Endothelial cell of umbilical vein (primary cell): ENCODE measurements around the gene CLCN4. TPM values are rescaled to one million over a fixed set of nuclear protein-coding genes. Genes with fewer than 3 reads are reported as not detected.

Experiments used
- BruUV-seq: library from RNA; stranded (reverse); fragments of 400-500 nt; replicated peaks from 2 replicates; lab custom pipeline; 2021; lab: Mats Ljungman, UMichigan
- CTCF ChIA-PET: fragments of 300-600, 350-600 bp; sonication (Branson Sonifier 250); formaldehyde crosslinking; loops from one replicate; lab custom pipeline; 2021; ENCODE audit warnings: antibody characterized with exemption, inconsistent platforms; lab: Charles Lee
- POLR2A ChIA-PET: fragments of 300-600, 350-600 bp; sonication (Branson Sonifier 250); formaldehyde crosslinking; loops from one replicate; lab custom pipeline; 2021; ENCODE audit warnings: antibody characterized with exemption, inconsistent platforms; lab: Charles Lee
- DNase-seq: peaks from one replicate; pipeline ENCODE4 v3.0.0-alpha.2; 2011; ENCODE audit warnings: low read depth, low spot score
- FAIRE-seq: peaks from 2 replicates; lab custom pipeline; 2011; peaks lifted over from hg19 to GRCh38; lab: Jason Lieb, UNC
- H2AFZ ChIP-seq: 2 replicates; pipeline ENCODE4 v1.6.0; 2012; ENCODE audit warnings: low read depth, low read length, control low read depth, inconsistent platforms
- H3K27ac ChIP-seq: 2 replicates; pipeline ENCODE4 v1.5.1; 2011; ENCODE audit warnings: low read depth, mild to moderate bottlenecking, control low read depth, low read length, moderate library complexity; ENCODE audit not compliant: insufficient read depth
- H3K27me3 ChIP-seq, 2 experiments: 2 replicates each; pipeline versions ENCODE4 v1.6.0 to v1.6.1; 2011; ENCODE audit warnings: low read length in 2 of 2, mixed read lengths in 1 of 2; ENCODE audit not compliant: control insufficient read depth in 2 of 2, insufficient read depth in 2 of 2
- H3K36me3 ChIP-seq, 2 experiments: 2 replicates in 1 of 2; 3 replicates in 1 of 2; pipeline ENCODE4 v1.5.1; 2011; ENCODE audit warnings: low read length in 2 of 2, mild to moderate bottlenecking in 1 of 2, moderate library complexity in 1 of 2; ENCODE audit not compliant: control insufficient read depth in 2 of 2, insufficient read depth in 2 of 2; ENCODE audit errors: extremely low read depth in 1 of 2
- H3K4me1 ChIP-seq: 3 replicates; pipeline ENCODE4 v1.5.1; 2011; ENCODE audit warnings: mild to moderate bottlenecking, low read length; ENCODE audit not compliant: control insufficient read depth, insufficient read depth; ENCODE audit errors: extremely low read depth
- H3K4me2 ChIP-seq: 2 replicates; pipeline ENCODE4 v1.6.1; 2011; ENCODE audit warnings: low read length, control low read depth, mixed read lengths; ENCODE audit not compliant: insufficient read depth
- H3K4me3 ChIP-seq, 3 experiments: fragments of 200-600 bp in 1 of 3; sonication (generic), shearing (Covaris generic) in 1 of 3; replicated peaks in 1 of 3; 2 replicates each; pipeline ENCODE4 v1.5.1; 2011 to 2016; ENCODE audit warnings: control low read depth in 3 of 3, low read length in 3 of 3, mild to moderate bottlenecking in 2 of 3, inconsistent platforms in 1 of 3, low read depth in 1 of 3, moderate library complexity in 1 of 3; ENCODE audit not compliant: insufficient read depth in 1 of 3
- H3K79me2 ChIP-seq: 2 replicates; pipeline ENCODE4 v1.6.0; 2012; ENCODE audit warnings: low read length, inconsistent platforms; ENCODE audit not compliant: control insufficient read depth, insufficient read depth
- H3K9ac ChIP-seq: replicated peaks from 2 replicates; pipeline ENCODE3; 2011; ENCODE audit warnings: low read length, control low read depth; ENCODE audit not compliant: insufficient read depth; ENCODE audit errors: extremely low read depth
- H3K9me1 ChIP-seq: replicated peaks from 3 replicates; pipeline ENCODE4 v1.6.0; 2011; ENCODE audit warnings: mild to moderate bottlenecking, low read length; ENCODE audit not compliant: control insufficient read depth, insufficient read depth; ENCODE audit errors: extremely low read depth
- H3K9me3 ChIP-seq: replicated peaks from 2 replicates; pipeline ENCODE4 v1.5.1; 2012; ENCODE audit warnings: low read length, inconsistent platforms; ENCODE audit not compliant: control insufficient read depth, insufficient read depth
- H4K20me1 ChIP-seq: replicated peaks from 2 replicates; pipeline ENCODE3; 2011; ENCODE audit warnings: mild to moderate bottlenecking, low read length; ENCODE audit not compliant: control insufficient read depth, insufficient read depth; ENCODE audit errors: extremely low read depth
- CTCF ChIP-seq, 2 donors: IDR thresholded peaks; 1 replicate in 1 of 2; 2 replicates in 1 of 2; pipeline ENCODE4 v1.5.1; 2011; ENCODE audit warnings: low read length in 2 of 2, mild to moderate bottlenecking in 2 of 2, moderate library complexity in 2 of 2, control low read depth in 1 of 2, inconsistent platforms in 1 of 2, low read depth in 1 of 2; ENCODE audit not compliant: insufficient read depth in 1 of 2; ENCODE audit errors: extremely low read depth in 1 of 2
- EZH2 ChIP-seq: IDR thresholded peaks from 2 replicates; pipeline ENCODE4 v1.6.1; 2012; ENCODE audit warnings: borderline replicate concordance, low read depth, mild to moderate bottlenecking, moderate library complexity, low read length, inconsistent platforms; ENCODE audit not compliant: severe bottlenecking
- FOS ChIP-seq: IDR thresholded peaks from 2 replicates; pipeline ENCODE4 v1.6.1; 2011; ENCODE audit warnings: mild to moderate bottlenecking, low read length, moderate library complexity, borderline replicate concordance; ENCODE audit not compliant: insufficient read depth
- GATA2 ChIP-seq: IDR thresholded peaks from 2 replicates; pipeline ENCODE4 v1.7.0; 2011; ENCODE audit warnings: low read depth, mild to moderate bottlenecking, moderate library complexity, mixed read lengths, low read length; ENCODE audit not compliant: insufficient read length, insufficient read depth
- JUN ChIP-seq: IDR thresholded peaks from 2 replicates; pipeline ENCODE4 v1.6.1; 2011; ENCODE audit warnings: borderline replicate concordance, low read depth; ENCODE audit not compliant: insufficient read length, insufficient read depth
- MAX ChIP-seq: IDR thresholded peaks from 2 replicates; pipeline ENCODE4 v1.6.1; 2011; ENCODE audit not compliant: insufficient read depth, insufficient read length
- MYC ChIP-seq: IDR thresholded peaks from one replicate; pipeline ENCODE4 v1.6.1; 2011; ENCODE audit warnings: mild to moderate bottlenecking, low read depth, low read length
- POLR2A ChIP-seq: IDR thresholded peaks from 2 replicates; pipeline ENCODE4 v1.6.1; 2012; ENCODE audit warnings: low read depth, mild to moderate bottlenecking, control low read depth, low read length
- POLR2AphosphoS5 ChIP-seq: IDR thresholded peaks from 2 replicates; pipeline ENCODE4 v1.6.1; 2012; ENCODE audit warnings: low read depth, mild to moderate bottlenecking, control low read depth, low read length, moderate library complexity; ENCODE audit not compliant: insufficient read depth
- dilution Hi-C: fragments of 300-500 bp; cut with MboI; formaldehyde crosslinking; loops from one replicate; pipeline ENCODE4 v1.15.0; 2019; ENCODE audit warnings: low sequenced_read_pairs; ENCODE audit not compliant: extremely low pct_ligation_motif_present
- intact Hi-C: fragments of 100-400 bp; cut with micrococcal nuclease; formaldehyde crosslinking; loops from one replicate; pipeline ENCODE4 v1.10.0; 2022
- polyA plus RNA-seq, 4 experiments: library from polyadenylated mRNA; depleted of rRNA in 3 of 4; stranded (reverse) in 3 of 4; unstranded in 1 of 4; fragments of >200 nt; gene quantifications; 2 replicates each; pipeline versions ENCODE4 v1.2.1 to v1.2.3, GENCODE V29; 2011 to 2012; ENCODE audit warnings: missing spikeins in 1 of 4
- total RNA-seq: library from RNA; stranded (reverse); gene quantifications from 2 replicates; pipeline ENCODE4 v1.2.3, GENCODE V29; 2021

The CLCN4 gene
- total and polyA plus RNA-seq, 2 donors (not counting 3 experiments of a cell fraction or from before 2014, with no cell fraction given), result 7.6 to 19.8 TPM

DNA sequence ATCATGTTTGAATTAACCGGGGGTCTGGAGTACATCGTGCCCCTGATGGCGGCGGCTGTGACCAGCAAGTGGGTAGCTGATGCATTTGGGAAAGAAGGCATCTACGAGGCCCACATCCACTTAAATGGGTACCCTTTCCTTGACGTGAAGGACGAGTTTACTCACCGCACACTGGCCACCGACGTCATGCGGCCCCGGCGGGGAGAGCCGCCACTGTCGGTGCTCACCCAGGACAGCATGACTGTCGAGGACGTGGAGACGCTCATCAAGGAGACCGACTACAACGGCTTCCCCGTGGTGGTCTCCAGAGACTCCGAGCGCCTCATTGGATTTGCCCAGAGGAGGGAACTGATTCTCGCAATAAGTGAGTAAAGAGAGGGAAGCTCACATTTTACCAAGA, 56.9 kb downstream of the CLCN4 start:
- intact Hi-C loops, result no loop called here
- ChIA-PET CTCF (no interaction called here), POLR2A (no interaction called here)
- no TSS peak for BruUV-seq
- H3K79me2 ChIP-seq, result no peaks in the 10 kb centered on the region
- H3K4me3 ChIP-seq, result no peak overlapping the region
- no peak overlapping the region for H3K4me2 ChIP-seq
- no peak for FAIRE-seq
- no peaks in the 10 kb centered on the region for H3K27me3 ChIP-seq
- H4K20me1 ChIP-seq, result no peaks in the 10 kb centered on the region
- no peak overlapping the region for H2AFZ ChIP-seq
- no peaks in the 10 kb centered on the region for H3K9me1 ChIP-seq
- no peak overlapping the region for H3K27ac ChIP-seq
- no peak for TF ChIP-seq MYC
- no peak for TF ChIP-seq POLR2A
- TF ChIP-seq CTCF (IDR thresholded peaks at IDR 0.05; ENCODE audit: extremely low read depth in 1 of 2, insufficient read depth in 1 of 2, low read depth in 1 of 2, low read length in 2 of 2), result no peak
- no peak for TF ChIP-seq FOS
- no peak for TF ChIP-seq POLR2AphosphoS5
- no peak for TF ChIP-seq MAX
- TF ChIP-seq JUN, result no peak
- no peak for TF ChIP-seq GATA2
- TF ChIP-seq EZH2, result no peak
- DNase-seq, result no peak
- no peaks in the 10 kb centered on the region for H3K4me1 ChIP-seq
- dilution Hi-C loops, result no loop called here
- H3K36me3 ChIP-seq, result peaks cover 0 to 2% of the 10 kb centered on the region in 2 experiments
- H3K9me3 ChIP-seq, result no peaks in the 10 kb centered on the region
- H3K9ac ChIP-seq, result no peak overlapping the region
